SK-N-MC (cell line): ENCODE results near the gene TTC7B.

ENCODE experiments used
- DNase-seq: peaks from one replicate; pipeline ENCODE4 v3.0.0-alpha.2; 2011; ENCODE audit warnings: low read depth, low spot score
- H3K27ac ChIP-seq: fragments of 200-600 bp; sonication (generic); 2 replicates; pipeline ENCODE4 v1.5.1; 2016; ENCODE audit warnings: mixed run types
- H3K36me3 ChIP-seq: fragments of 200-600 bp; sonication (generic); 2 replicates; pipeline ENCODE4 v1.6.1; 2017; ENCODE audit warnings: antibody characterized with exemption, low read length, mixed read lengths; ENCODE audit not compliant: insufficient read depth
- H3K4me3 ChIP-seq: fragments of 200-600 bp; sonication (generic); 2 replicates; pipeline ENCODE4 v1.5.1; 2016
- H3K9ac ChIP-seq: fragments of 200-600 bp; sonication (generic); 2 replicates; pipeline ENCODE4 v1.8.0; 2017; ENCODE audit warnings: mixed run types, mixed read lengths; ENCODE audit not compliant: insufficient read length
- H3K9me3 ChIP-seq: fragments of 200-600 bp; sonication (generic); 2 replicates; pipeline ENCODE4 v1.6.1; 2017; ENCODE audit warnings: low read depth, mild to moderate bottlenecking, antibody characterized with exemption, low read length, moderate library complexity, mixed read lengths
- EZH2 ChIP-seq: fragments of 200-600 bp; sonication (generic); IDR thresholded peaks from one replicate; pipeline ENCODE4 v1.6.1; 2017; ENCODE audit warnings: antibody characterized with exemption
- FOXP2 ChIP-seq: optimal IDR thresholded peaks from 2 replicates; pipeline ENCODE3; 2011; ENCODE audit warnings: mild to moderate bottlenecking, moderate library complexity; ENCODE audit not compliant: insufficient read depth; ENCODE audit errors: extremely low read length, control extremely low read depth
- POLR2AphosphoS5 ChIP-seq: IDR thresholded peaks from 2 replicates; pipeline ENCODE4 v1.6.1; 2012; ENCODE audit warnings: mild to moderate bottlenecking, low read depth, low read length, borderline replicate concordance

TTC7B gene

GRCh38 chr14:90558983-90559590 is 257.1 kb downstream of the TTC7B start:
- Histone ChIP-seq H3K9me3 (no peaks in the 10 kb centered on the region), H3K4me3 (no peak overlapping the region), H3K9ac (no peak overlapping the region), H3K36me3 (no peaks in the 10 kb centered on the region), H3K27ac (no peak overlapping the region)
- no peak for DNase-seq
- no peak for TF ChIP-seq FOXP2
- TF ChIP-seq EZH2, result no peak
- no peak for TF ChIP-seq POLR2AphosphoS5

DNA sequence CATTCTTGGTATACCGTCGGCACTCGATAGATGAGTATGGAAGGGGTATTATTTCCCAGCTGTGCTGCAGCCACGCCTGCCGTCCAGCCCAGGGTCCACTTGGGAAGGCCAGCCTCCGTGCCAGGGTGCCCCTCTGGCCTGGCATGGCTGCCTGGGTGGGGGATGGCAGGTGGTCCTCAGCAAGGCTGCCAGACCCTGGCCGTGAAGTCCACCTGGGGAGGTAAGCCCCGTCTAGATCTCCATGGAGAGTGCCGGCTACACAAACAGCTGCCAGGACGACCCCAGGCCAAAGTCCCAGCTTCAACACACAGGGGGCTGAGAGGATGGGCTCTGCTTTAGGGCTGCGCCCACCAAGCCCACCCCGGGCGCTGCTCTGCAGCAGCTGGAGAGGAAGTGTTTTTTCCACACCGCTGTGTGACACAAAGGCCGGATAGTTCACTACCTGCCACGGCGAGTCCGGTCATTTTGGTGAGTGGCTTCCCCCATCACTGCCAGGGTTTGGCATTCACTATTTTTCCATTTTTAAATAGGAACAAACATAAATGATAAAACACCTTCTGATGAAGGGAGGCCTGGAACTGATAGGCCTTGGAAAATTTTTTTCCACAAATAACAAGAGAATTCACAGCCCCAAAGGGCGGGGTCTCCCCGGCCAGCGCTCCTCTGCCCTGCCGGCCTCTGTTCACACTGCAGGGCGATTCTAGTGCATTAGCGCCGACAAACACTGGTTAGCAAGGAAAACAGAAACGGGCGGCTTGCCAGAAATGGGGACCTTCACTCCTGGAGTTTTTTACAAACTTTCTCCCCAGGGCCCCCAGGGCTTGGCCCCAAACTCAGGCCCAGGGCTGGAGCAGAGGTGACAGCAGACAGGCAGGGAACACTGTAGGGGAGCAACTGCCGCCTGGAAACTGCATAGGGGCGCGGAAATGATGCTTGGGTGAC is 257.9 kb downstream of the TTC7B start:
- Histone ChIP-seq H3K36me3 (no peaks in the 10 kb centered on the region), H3K27ac (no peak overlapping the region), H3K9ac (no peak overlapping the region), H3K9me3 (no peaks in the 10 kb centered on the region), H3K4me3 (no peak overlapping the region)
- TF ChIP-seq FOXP2 (no peak), EZH2 (no peak)
- no peak for DNase-seq

DNA sequence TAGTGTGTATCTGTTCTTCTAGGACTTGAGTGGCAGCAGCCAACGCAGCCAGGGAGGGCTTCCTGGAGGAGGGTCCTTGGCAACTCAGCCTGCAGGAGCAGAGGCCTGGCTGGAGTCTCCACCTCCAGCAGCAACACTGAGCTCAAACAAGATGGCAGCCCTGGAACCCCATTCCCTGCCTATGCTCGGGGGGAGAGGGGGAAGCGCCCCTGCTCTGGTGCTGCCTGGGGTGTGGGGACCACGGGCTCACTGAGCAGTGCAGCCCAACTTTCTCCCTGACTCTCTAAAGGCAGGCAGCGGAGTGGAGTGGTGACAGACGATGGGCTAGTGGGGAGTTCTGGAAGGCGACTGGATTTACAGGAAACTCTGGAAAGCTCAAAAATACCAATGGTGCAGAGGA is 258.7 kb downstream of the TTC7B start:
- Histone ChIP-seq H3K9me3 (no peaks in the 10 kb centered on the region), H3K36me3 (no peaks in the 10 kb centered on the region), H3K4me3 (no peak overlapping the region), H3K9ac (no peak overlapping the region), H3K27ac (no peak overlapping the region)
- TF ChIP-seq FOXP2 (no peak), EZH2 (no peak), POLR2AphosphoS5 (no peak)
- no peak for DNase-seq

DNA sequence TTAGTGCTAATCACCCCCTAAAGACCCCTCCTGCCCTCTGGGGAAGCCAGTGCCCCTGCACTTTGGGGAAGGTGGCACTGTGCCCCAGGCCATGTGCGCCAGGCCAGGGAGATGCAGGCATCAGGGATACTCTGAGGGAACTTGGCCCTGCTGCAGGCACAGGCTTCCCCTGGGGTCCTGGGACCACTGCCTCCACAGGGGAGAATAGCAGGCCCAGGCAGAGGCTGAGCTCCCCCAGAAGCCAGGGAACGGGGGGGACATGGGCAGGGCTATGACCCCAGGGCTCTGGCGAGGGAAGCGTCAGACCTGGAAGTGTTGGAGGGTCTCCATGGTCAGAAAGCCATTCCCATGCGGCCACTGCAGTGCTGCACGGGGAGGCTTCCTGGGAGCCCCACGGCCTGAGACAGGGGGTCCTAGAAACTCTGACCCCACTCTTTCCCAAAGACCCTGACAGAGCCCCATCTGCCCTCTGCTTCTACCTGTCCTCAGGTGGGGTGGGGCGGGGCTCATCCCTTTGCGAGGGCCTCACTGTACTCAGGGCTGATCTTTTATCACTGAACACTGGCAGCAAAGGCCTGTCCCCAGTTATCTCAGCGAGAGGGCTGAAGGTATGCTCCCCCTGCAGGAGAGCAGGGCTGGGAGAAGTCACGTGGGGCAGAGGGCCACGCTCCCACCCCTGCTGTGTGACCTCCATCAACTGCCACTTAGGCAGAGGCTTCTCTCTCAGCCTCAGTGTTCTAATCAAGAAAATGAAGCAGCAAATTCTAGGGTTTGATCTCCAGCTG is 259.4 kb downstream of the TTC7B start:
- no peaks in the 10 kb centered on the region for H3K9me3 ChIP-seq

DNA sequence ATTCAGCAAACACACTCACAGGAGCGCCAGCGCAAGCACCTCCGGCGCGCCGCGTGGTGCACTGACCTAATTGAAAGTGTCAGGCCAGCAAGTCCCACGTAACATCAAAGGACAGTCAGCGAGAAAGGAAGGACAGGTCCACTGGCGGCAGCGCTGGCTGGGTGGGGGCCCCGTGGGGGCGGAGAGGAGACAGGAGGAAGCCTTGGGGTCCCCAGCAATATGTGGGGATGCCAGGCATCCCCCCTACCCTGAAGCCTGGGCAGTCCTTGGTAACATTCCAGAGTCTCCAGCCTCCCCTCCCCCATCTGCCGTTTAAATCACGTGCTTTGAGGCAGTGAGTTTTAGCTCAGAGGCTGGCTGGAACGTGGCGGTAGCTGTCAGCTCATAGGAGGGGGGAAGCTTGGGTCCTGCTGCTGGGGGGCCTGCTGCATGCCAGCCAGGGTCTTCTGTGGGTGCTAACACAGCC is 260.2 kb downstream of the TTC7B start:
- no peak for DNase-seq
- no peak overlapping the region for H3K27ac ChIP-seq
- no peaks in the 10 kb centered on the region for H3K9me3 ChIP-seq
- TF ChIP-seq EZH2 (no peak), POLR2AphosphoS5 (no peak), FOXP2 (no peak)
- no peak overlapping the region for H3K4me3 ChIP-seq
- no peak overlapping the region for H3K9ac ChIP-seq
- no peaks in the 10 kb centered on the region for H3K36me3 ChIP-seq

More for the DNA sequence above, 259.4 kb downstream of the TTC7B start:
- TF ChIP-seq FOXP2 (no peak), EZH2 (no peak), POLR2AphosphoS5 (no peak)
- H3K27ac ChIP-seq, result no peak overlapping the region
- no peak overlapping the region for H3K4me3 ChIP-seq
- no peaks in the 10 kb centered on the region for H3K36me3 ChIP-seq
- no peak overlapping the region for H3K9ac ChIP-seq
- no peak for DNase-seq

GRCh38 chr14:90555126-90556011 is 260.9 kb downstream of the TTC7B start:
- DNase-seq, result no peak
- no peak for TF ChIP-seq POLR2AphosphoS5
- no peak for TF ChIP-seq FOXP2
- no peak for TF ChIP-seq EZH2
- Histone ChIP-seq H3K36me3 (no peaks in the 10 kb centered on the region), H3K27ac (no peak overlapping the region), H3K9me3 (no peaks in the 10 kb centered on the region), H3K4me3 (no peak overlapping the region), H3K9ac (no peak overlapping the region)

DNA sequence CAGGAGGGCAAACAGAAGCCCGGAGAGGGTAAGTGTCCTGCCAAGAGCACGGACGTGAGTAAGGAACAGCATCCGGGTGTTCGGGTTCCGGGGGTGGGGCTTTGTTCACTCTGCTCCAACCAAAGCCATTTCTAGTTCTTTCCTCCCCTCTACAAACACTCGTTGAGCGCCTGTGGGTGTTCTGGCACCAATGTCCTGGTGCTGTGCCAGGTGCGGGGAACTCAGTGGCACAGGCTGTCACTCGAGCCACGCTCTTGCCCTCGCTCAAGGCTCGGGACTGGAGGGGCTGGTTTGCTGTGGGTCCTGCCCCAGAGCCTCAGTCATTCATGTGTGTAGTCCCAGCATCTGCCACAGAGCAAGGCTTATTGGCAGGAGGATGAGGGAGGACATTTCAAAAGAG is 261.9 kb downstream of the TTC7B start:
- TF ChIP-seq FOXP2 (no peak), EZH2 (no peak), POLR2AphosphoS5 (no peak)
- no peak overlapping the region for H3K9ac ChIP-seq
- H3K27ac ChIP-seq, result no peak overlapping the region
- H3K4me3 ChIP-seq, result no peak overlapping the region
- H3K36me3 ChIP-seq, result no peaks in the 10 kb centered on the region
- no peaks in the 10 kb centered on the region for H3K9me3 ChIP-seq
- DNase-seq, result no peak

- DNase-seq, result no peak
- TF ChIP-seq EZH2 (no peak), FOXP2 (no peak), POLR2AphosphoS5 (no peak)
- Histone ChIP-seq H3K27ac (no peak overlapping the region), H3K36me3 (no peaks in the 10 kb centered on the region), H3K9me3 (no peaks in the 10 kb centered on the region), H3K9ac (no peak overlapping the region), H3K4me3 (no peak overlapping the region)
Measured at GRCh38 chr14:90553921-90554336, 262.3 kb downstream of the TTC7B start.
